Retina (tissue), 1 donor: ENCODE data around the gene TGFBR3L.

Experiments used
- DNase-seq: peaks from one replicate; pipeline ENCODE4 v3.0.0-alpha.2; 2016

Gene TGFBR3L

GRCh38 chr19:7904074-7905020, 10.3 kb upstream of the TGFBR3L start:
- DNase-seq = peak; percentile 14

GRCh38 chr19:7905268-7905667, 9.4 kb upstream of the TGFBR3L start:
- no peak for DNase-seq

- DNase-seq = no peak
These were observed 8.8 kb upstream of the TGFBR3L start for GRCh38 chr19:7905859-7906258.

GRCh38 chr19:7907122-7907521, 7.5 kb upstream of the TGFBR3L start:
- no peak for DNase-seq

GRCh38 chr19:7907544-7907943, 7.1 kb upstream of the TGFBR3L start:
- DNase-seq = no peak

GRCh38 chr19:7908078-7908699, 6.4 kb upstream of the TGFBR3L start:
- DNase-seq = no peak

- DNase-seq = no peak
These were observed 5.7 kb upstream of the TGFBR3L start for GRCh38 chr19:7908742-7909461.

GRCh38 chr19:7909471-7910067, 5.1 kb upstream of the TGFBR3L start:
- DNase-seq = no peak

GRCh38 chr19:7910321-7911161, 4.1 kb upstream of the TGFBR3L start:
- DNase-seq = no peak

GRCh38 chr19:7911508-7912143, 3.0 kb upstream of the TGFBR3L start:
- no peak for DNase-seq

- DNase-seq = no peak
These were observed 2.4 kb upstream of the TGFBR3L start for GRCh38 chr19:7912144-7912696.

GRCh38 chr19:7912697-7913564, 1.7 kb upstream of the TGFBR3L start:
- no peak for DNase-seq

- no peak for DNase-seq
These were observed 978 bp upstream of the TGFBR3L start for GRCh38 chr19:7913652-7914051.

- DNase-seq = no peak
These were observed 531 bp upstream of the TGFBR3L start for GRCh38 chr19:7914099-7914498.

- no peak for DNase-seq
These were observed 846 bp downstream of the TGFBR3L start for GRCh38 chr19:7915250-7916102.

GRCh38 chr19:7916103-7916954, 1.7 kb downstream of the TGFBR3L start:
- DNase-seq = no peak

- DNase-seq = no peak
These were observed 2.3 kb downstream of the TGFBR3L start for GRCh38 chr19:7916955-7917266.

- DNase-seq = peak; percentile 80
These were observed 2.8 kb downstream of the TGFBR3L start for GRCh38 chr19:7917267-7918061.
